Dermis microvascular lymphatic vessel endothelial cell (primary cell): ENCODE measurements around the gene MEF2C. TPM values are rescaled to one million over a fixed set of nuclear protein-coding genes. Genes with fewer than 3 reads are reported as not detected.
"Not testable (repeated sequence)": the region's sequence is repeated elsewhere in the genome, so short reads cannot be mapped to it uniquely, and the experiment has no call there.

Experiments used
- DNase-seq, 2 donors: peaks; one replicate each; pipeline versions ENCODE4 v3.0.0 to v3.0.0-alpha.2; 2010; ENCODE audit warnings: low read depth in 2 of 2
- total RNA-seq: library from RNA; depleted of rRNA; stranded (reverse); fragments of >200 nt; gene quantifications from 2 replicates; pipeline ENCODE4 v1.2.1, GENCODE V29; 2014

MEF2C gene
- total RNA-seq, 1 donor from 2014 or later = 118 TPM

DNA sequence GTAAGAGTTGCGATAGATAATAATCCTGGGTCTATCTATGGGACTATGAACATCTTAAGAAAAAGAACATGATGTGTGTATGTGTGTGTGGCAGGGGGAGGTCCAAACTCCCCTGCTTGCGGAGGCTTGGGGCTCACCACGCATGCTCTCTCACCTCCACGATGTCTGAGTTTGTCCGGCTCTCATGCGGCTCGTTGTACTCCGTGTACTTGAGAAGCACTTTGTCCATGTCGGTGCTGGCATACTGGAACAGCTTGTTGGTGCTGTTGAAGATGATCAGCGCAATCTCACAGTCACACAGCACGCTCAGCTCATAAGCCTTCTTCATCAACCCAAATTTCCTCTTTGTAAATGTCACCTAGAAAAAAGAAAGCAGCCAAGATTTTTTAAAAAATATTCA lies 78.5 kb downstream of the MEF2C start:
- no peak for DNase-seq

DNA sequence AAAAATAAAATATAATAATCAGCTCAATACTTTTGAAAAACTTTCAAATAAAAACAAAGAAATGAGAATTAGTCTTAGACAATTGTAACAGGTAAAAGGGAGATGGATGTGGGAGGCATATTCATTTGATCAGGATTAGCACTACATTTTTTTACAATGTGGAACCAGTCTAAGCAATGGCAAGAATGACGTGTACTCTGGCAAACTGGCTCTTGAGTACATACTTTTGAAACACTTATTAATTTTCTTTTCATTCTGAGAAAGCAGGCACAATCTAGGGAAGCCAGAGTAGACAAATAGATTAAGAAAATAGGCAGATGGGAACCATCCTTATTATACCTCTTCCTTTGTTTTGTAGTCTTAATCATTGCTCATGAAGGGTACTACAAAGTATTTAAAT lies 79.7 kb downstream of the MEF2C start:
- DNase-seq = no peak

DNA sequence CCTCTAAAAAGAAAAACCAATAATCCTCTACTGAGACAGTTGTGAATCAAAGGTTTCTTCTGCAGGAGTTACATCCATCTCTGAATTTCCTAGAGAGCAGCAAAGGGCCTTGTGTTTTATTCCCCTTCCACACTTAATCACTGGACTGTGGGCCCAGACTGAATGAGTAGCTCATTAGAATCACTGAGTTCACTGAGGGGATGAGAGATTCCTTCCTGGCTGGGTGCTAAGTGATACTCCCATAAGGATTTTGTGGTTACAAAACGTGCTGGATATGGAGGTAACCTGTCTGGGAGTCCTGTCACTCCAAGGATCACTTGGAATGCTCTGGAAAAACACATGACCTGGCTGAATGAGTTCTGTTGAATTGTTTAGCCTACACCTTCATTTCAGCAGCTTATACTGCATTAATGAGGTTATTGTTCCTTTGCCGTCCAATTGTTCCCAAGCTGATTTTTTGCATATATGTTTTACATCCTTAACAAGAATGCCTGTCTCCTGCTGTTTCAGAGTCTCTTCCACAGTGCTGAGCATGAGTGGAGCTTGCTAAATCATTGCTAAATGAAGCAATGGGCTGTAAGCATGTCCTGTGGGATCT lies 82.9 kb downstream of the MEF2C start:
- no peak for DNase-seq

DNA sequence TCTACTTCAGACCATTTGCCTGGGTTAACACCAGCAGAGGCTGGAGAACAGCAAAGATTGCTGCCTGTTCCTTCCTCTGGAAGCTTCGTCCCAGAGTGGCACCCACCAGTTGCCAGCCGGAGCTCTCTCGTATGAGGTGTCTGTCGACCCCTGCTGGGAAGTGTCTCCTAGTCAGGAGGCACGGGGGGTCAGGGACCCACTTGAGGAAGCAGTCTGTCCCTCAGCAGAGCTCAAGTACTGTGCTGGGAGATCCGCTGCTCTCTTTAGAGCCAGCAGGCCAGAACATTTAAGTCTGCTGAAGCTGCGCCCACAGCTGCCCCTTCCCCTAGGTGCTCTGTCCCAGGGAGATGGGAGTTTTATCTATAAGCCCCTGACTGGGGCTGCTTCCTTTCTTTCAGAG lies 84.1 kb downstream of the MEF2C start:
- not testable (repeated sequence) for DNase-seq

DNA sequence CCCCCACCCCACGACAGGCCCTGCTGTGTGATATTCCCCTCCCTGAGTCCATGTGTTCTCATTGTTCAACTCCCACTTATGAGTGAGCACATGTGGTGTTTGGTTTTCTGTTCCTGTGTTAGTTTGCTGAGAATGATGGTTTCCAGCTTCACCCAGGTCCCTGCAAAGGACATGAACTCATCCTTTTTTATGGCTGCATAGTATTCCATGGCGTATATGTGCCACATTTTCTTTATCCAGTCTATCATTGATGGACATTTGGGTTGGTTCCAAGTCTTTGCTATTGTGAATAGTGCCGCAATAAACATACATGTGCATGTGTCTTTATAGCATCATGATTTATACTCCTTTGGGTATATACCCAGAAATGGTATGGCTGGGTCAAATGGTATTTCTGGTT lies 89.2 kb downstream of the MEF2C start:
- DNase-seq = not testable (repeated sequence)

DNA sequence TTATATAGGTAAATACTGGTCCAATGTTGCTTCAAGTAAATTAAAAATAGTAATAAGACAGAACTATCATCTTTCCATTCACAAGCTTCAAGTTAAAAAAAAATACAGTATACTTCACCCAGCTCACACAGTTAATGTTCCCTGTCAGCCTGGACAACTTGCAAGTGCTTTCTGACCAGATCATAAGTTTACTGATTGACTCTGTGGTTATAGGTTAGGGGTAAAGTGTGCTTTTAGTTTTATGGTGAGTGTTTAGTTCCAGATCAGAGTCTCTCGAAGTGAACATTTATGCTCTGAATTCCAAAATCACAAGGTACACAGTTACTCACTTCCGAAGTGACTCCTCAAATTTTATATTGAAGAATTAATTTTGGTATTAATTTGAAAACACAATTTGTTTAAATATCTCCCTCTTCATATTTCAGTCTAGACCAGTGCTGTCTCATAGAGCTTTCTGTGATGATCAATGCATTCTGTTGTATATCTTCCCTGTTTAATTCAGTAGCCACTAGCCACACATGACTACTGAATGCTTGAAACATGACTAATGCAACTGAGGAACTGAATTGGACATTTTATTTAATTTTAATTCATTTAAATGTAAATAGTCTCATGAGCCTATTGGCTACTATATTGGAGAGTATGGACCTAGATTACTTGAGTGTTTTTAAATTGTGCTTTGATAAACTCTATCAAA lies 90.7 kb downstream of the MEF2C start:
- DNase-seq = no peak

DNA sequence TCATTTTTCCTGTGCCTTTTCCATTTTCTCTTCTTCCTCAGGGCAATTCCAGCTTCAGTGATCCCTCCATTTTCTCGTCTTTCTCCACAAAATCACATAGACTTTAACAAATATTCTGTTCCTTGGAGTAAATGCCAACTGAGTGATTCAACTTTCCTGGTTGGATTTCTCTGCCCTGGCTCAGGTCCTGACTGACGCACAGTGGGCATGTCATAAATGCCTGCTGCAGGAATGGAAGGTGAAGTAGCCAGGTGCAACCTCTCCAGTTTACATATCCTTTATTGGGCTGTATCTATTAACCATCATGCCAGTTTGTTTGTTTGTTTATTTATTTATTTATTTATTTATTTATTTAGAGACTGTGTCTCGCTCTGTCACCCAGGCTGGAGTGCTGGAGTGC lies 95.1 kb downstream of the MEF2C start:
- peak in 1 of 2 donors; percentile 41 for DNase-seq

DNA sequence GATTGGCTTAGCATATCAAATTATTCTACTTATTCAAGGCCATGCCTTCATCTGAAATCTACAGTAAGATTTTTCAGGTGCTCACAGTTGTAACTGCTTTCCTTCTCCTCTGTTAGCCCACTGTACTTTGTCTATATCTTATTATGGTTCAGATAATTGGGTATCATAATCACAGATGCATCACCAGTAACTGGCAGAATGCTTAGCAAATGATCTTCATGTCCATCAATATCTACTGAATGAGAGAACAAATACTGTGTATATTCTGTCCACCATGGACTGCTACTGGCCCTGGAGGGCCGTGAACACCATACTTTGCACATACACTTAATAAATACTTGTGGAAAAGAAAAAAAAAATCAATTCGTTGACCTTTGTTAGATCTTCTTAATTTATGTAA lies 96.2 kb downstream of the MEF2C start:
- DNase-seq = no peak

DNA sequence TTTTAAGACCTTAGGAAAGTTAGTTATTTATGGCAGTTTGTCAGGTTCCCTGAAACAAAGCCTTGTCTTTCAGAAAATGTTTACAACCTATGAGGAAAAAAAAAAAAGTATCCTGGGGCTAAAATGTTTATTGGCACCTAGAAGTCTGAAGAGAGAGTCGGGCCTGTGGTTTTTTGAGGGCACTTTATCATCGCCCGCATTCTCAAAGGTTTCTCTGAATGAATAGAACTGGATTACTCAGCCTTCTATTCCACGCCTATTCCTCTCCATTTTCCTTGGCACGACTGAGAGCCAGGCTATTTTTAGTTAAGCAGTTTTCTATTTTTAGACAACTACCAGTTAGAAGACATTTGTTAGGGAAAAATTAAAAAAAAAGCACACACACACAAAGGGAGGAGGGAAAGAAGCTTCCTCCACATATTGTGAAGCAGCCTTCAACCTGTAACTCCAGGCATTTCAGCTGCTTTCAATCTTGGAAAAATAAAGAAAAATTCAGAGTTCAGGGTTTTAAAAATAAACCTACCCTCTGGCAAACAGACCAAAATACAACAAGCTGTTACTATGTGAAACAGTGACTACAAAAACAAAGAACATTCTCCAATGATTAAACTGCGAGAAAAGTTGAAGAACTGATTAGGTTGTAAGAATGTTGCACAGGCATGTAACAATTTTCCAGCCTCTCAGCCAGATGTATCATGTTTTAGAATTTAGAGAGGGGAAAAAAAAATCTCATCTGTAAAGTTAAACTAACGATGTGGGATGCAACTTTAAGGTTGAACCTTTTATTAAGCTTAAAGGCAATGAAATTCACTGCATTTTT lies 97.0 kb downstream of the MEF2C start:
- DNase-seq = peak; percentile 58 to 94

DNA sequence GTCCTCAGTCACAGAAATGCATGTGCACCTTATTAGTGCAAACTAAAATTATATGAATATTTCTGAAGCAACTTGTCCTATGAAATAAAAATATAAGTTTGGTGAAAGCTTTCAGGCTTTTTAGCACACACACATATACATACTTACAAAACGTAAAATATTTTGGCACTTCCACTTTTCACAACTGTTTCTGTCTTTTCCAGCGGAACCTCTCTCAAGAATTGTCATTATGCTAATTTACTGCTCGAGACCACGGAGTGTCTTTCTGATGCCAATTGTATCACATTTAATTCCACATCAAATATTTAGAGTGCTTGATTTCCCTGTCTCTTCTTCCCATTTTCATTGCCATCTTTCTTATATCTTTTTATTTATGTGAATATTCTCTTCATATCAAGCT lies 100.4 kb downstream of the MEF2C start:
- no peak for DNase-seq

DNA sequence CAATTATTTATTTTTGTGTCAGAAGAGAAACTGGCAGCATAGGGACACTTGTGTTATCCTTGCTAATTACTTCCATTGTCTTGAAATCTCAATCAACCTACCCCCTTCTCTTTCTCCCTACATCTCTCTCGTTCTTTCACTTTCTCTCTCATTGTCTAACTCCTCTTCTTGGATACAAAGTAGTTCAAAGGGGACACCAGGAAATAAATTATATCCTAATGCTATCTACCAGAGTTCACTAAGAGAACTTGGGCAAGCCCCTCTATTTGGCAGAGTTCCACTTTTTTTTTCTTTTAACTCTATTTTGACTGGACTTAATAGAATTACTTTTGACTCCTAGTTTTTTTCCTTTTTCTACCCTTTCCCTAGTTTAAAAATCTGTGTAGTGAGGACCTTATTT lies 102.2 kb downstream of the MEF2C start:
- peak in 1 of 2 donors; percentile 32 for DNase-seq

DNA sequence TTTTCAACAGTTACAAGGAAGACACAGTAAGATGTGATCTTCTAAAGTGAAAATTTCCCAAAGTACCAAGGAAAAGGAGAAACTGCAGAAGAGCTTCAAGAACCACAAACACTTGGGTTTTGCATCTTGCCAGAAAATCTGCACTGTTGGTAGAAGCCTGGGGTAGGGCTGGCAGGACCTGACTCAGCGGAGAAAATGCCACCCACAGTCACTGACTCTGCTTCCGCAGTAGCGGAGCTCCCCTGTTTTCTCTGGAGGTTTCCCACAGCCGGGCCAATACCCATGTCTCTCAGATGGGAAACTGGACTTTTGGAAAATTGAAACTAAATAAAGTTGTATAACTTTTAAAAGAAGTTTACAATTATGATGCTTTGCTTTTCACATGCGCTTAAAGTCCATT lies 104.2 kb downstream of the MEF2C start:
- DNase-seq = peak in 1 of 2 donors; percentile 49

DNA sequence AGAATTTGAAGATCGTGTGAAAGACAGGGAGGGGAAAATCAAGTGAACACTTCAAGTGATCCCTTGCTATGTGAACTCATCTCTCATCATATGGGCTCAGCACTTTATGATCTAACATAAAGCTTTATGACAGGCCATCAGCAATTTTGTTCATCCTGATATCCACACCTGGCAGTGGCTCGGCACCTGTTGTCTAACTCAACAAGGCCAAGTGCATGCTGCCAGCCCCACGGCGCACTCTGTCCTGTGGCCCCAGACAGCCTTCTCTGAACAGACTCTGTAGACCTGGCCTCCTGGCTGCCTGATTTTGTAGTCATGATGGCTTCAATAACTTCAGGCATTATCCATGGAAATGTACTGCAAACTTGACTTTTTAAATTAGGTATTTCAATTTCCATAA lies 106.3 kb downstream of the MEF2C start:
- no peak for DNase-seq

DNA sequence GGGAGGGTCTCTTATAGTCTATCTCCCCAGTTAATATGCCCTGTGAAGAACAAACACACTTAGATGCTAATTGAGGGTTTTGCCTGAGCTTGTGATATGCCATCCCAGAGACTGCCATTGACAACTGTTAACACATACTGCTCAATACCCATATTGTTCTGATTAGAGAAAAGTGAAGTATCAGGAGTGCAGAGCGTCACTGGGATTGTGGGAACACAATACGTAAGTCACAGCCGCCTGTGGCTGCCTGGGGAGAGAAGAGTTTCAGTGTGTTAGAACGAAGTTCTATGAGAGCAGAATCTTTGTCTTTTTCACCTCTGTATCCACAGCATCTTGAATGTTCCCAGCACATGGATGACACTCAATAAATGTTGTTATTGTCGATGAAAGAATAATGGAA lies 110.2 kb downstream of the MEF2C start:
- DNase-seq = no peak

DNA sequence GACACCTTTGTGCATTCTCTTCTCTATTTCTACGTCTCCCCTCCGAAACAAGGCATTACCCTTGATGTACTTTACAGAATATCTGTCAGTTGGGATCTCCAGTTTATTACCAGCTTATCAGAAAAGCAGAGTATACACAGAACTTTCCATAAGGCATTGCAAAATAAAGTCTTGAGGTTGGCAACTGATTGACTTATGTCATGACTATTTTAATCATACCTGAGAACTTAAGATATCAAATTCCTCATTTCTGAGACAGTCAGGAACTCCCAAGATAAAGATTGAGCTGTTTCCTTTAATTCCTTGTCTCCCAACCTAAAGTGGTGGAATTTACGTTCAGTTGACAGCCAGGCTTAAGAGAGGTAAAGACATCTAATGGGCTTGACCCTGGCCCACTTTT lies 110.9 kb downstream of the MEF2C start:
- DNase-seq = no peak

DNA sequence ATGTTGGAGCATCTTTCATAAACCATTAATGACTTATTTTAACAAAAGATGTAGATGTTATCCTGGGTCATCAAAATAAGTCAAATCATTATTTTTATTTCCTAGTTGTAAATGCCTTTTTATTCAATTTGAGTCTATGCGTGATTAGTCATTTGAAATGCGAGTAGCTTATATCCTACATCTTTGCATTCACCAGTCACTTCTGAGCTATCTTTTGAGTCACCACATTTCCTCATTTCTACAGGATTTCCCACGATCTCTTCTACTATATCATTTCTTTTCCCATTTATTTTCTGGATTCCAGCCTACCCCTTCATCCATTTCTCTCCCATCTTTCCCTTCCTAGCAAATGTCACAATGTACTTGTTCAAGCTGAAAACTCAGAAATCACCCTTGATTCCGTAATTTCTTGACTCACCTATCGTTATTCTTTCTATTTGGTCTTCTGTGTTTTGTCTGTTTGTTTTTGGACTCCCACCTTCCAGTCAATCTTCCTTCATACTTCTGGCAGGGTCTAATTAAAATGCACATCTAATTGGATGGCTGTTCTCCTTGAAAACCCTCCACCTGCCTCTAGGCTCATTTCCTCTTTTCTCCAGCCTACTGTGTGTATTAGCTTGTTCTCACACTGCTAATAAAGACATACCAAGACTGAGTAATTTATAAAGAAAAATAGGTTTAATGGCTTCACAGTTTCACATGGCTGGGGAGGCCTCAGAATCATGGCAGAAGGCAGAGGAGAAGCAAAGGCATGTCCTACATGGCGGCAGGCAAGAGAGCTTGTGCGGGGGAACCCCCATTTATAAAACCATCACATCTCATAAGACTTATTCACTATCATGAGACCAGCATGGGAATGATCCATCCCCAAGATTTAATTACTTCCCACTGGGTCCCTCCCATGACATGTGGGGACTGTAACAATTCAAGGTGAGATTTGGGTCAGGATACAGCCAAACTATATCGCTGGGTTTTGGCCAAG lies 112.4 kb downstream of the MEF2C start:
- peak in 1 of 2 donors; percentile 28 for DNase-seq

DNA sequence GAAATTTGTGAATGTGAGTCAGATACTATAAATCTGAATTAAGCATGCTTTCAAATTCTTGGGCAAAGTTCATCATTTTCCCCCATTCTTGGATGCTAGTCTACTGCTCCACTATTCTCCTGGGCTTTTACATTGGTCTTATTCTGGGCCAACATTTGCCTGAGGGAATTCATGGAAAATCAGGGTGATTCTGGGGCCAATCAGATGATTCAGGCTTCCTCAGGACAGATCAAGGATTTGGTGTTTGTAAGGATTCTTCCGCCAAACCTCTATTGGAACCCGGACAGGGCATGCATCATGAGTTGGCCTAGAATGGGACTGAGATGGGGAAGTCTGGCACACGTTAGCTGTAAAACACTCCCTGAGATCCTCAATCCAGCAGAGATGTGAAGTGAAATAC lies 113.8 kb downstream of the MEF2C start:
- DNase-seq = no peak

DNA sequence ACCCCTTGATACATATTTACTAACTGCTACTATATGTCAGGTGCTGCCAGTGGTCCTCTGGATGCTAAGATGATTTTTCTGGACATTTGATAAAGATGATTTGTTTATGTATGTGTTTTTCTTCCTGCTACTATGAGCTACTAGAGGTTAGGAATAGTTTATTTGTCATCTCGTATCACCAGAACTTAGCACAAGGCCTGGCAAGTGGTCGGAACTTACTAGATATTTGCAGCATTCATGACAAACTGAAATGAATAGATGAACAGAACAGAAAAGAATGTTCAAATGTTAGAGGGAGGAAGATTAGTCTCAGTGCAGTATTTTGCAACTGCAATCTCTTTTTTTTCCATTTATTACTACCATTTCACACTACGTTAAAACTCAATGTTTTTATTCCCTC lies 114.6 kb downstream of the MEF2C start:
- DNase-seq = no peak

DNA sequence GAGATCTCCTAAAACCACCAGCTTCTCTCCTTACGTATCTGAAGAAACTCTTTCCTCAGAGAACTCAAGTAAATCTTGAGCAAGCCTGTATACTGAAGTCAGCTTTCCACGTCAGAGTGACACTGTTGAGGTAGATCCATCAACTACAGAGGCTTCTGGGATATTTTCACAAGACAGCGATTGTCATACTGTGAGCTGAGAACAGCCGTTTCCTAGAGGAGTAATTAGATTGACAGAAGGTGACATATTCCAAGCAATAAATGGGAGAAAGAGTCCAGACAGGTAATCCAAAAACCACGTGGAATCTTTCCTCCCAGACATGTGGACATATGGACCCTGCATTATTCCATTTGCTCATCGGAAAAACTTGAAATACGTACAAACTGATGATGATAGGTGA lies 117.2 kb downstream of the MEF2C start:
- DNase-seq = no peak

DNA sequence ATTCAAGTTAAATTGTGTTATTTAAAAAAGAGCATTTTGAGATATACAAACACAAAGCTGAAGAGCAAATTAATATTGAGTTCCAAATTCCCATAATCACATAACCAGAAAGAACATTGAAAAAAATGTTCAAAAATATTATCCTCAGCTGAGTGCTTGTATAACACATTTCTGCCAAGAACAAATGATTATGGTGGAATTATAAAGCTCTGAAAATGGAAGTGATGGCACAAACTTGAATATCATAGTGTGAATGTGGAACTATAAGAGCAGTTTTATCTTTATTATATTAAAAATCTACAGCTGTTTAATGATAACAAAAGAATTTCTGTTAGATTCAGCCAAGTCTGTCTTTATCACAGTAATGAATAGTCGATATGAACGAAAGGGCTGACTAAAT lies 117.8 kb downstream of the MEF2C start:
- DNase-seq = no peak

DNA sequence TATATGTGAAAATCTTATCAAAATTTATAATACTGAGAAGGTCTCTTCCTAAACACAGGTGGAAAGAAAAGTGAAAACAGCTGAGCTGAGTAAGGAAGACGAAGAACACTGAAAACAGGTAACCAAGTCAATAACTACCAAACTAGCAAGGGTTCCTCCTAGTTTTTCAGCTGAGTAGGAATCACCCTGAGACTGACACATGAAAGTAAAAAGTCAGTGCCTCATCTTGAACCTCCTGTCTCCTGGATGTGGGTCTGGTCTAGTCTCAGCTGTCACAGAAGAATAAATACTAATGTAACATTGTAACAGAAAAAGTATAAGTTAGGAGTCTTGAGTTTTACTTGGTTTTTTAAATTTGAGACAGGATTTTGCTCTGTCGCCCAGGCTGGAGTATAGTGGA lies 121.0 kb downstream of the MEF2C start:
- no peak for DNase-seq
